ENCODE measurements around the gene ZBTB4.

The ZBTB4 gene

GRCh38 chr17:7440113-7440833, 39.2 kb downstream of the ZBTB4 start:
- peak; percentile 25 to 26 for DNase-seq

GRCh38 chr17:7439462-7440112, 39.8 kb downstream of the ZBTB4 start, which contains the start of gene FGF11:
Gene FGF11, plus strand, starts transcription at chr17:7439512. Its CDS starts 109 bp downstream, at chr17:7439621.
- DNase-seq = no peak

GRCh38 chr17:7438656-7439460, 40.6 kb downstream of the ZBTB4 start:
- no peak for DNase-seq

- peak; percentile 47 to 67 for DNase-seq
Measured at GRCh38 chr17:7437950-7438614, 41.3 kb downstream of the ZBTB4 start.

- no peak for DNase-seq
Measured at GRCh38 chr17:7437369-7437863, 42.0 kb downstream of the ZBTB4 start.

- DNase-seq = peak; percentile 85 to 86
Measured at GRCh38 chr17:7436556-7437368, 42.7 kb downstream of the ZBTB4 start.

GRCh38 chr17:7435676-7436555, 43.5 kb downstream of the ZBTB4 start:
- DNase-seq = peak in 1 of 2 donors; percentile 54

GRCh38 chr17:7432296-7432695, 47.1 kb downstream of the ZBTB4 start:
- no peak for DNase-seq

- no peak for DNase-seq
Measured at GRCh38 chr17:7431231-7431630, 48.2 kb downstream of the ZBTB4 start.

GRCh38 chr17:7429722-7430121, 49.7 kb downstream of the ZBTB4 start:
- DNase-seq = no peak

GRCh38 chr17:7428557-7428956, 50.9 kb downstream of the ZBTB4 start, which contains the start of gene SPEM3:
Gene SPEM3, plus strand, starts transcription at chr17:7428857. Its CDS starts 46 bp downstream, at chr17:7428903.
- DNase-seq = no peak

- no peak for DNase-seq
Measured at GRCh38 chr17:7427549-7427948, 51.9 kb downstream of the ZBTB4 start.

GRCh38 chr17:7426896-7427489, 52.4 kb downstream of the ZBTB4 start:
- DNase-seq = no peak

- DNase-seq = no peak
Measured at GRCh38 chr17:7426203-7426863, 53.1 kb downstream of the ZBTB4 start.

GRCh38 chr17:7425756-7426155, 53.7 kb downstream of the ZBTB4 start:
- no peak for DNase-seq

- DNase-seq = no peak
Measured at GRCh38 chr17:7425316-7425715, 54.1 kb downstream of the ZBTB4 start, which contains the start of gene SPEM2. Gene SPEM2, plus strand, starts transcription at chr17:7425616. Its CDS starts 73 bp downstream, at chr17:7425689.

- DNase-seq = no peak
Measured at GRCh38 chr17:7423679-7424078, 55.8 kb downstream of the ZBTB4 start.

- no peak for DNase-seq
Measured at GRCh38 chr17:7421186-7421585, 58.2 kb downstream of the ZBTB4 start.

- DNase-seq = no peak
Measured at GRCh38 chr17:7419819-7420610, 59.4 kb downstream of the ZBTB4 start, which contains the start of gene SPEM1. Gene SPEM1, plus strand, starts transcription at chr17:7420324. Its CDS starts 61 bp downstream, at chr17:7420385.

Data from CD4-positive, alpha-beta T cell treated with Interleukin-1 beta for 1 hour (primary cell).